ENCODE results near the gene KRT32.

KRT32 gene

GRCh38 chr17:41474863-41475262, 7.7 kb upstream of the KRT32 start:
- ChIA-PET CTCF (interaction anchor here (1.4 kb wide), 1 partner anchor 11 kb away, joined by 5 read pairs; no protein-coding TSS in a partner anchor), POLR2A (no interaction called here)
- DNase-seq (ENCODE audit: extremely low spot score), result no peak
- TF ChIP-seq, protein P1, sequence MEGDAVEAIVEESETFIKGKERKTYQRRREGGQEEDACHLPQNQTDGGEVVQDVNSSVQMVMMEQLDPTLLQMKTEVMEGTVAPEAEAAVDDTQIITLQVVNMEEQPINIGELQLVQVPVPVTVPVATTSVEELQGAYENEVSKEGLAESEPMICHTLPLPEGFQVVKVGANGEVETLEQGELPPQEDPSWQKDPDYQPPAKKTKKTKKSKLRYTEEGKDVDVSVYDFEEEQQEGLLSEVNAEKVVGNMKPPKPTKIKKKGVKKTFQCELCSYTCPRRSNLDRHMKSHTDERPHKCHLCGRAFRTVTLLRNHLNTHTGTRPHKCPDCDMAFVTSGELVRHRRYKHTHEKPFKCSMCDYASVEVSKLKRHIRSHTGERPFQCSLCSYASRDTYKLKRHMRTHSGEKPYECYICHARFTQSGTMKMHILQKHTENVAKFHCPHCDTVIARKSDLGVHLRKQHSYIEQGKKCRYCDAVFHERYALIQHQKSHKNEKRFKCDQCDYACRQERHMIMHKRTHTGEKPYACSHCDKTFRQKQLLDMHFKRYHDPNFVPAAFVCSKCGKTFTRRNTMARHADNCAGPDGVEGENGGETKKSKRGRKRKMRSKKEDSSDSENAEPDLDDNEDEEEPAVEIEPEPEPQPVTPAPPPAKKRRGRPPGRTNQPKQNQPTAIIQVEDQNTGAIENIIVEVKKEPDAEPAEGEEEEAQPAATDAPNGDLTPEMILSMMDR (IDR thresholded peaks at IDR 0.05; ENCODE audit: control extremely low read depth, extremely low read depth, low read depth, missing control alignments), result no peak

DNA sequence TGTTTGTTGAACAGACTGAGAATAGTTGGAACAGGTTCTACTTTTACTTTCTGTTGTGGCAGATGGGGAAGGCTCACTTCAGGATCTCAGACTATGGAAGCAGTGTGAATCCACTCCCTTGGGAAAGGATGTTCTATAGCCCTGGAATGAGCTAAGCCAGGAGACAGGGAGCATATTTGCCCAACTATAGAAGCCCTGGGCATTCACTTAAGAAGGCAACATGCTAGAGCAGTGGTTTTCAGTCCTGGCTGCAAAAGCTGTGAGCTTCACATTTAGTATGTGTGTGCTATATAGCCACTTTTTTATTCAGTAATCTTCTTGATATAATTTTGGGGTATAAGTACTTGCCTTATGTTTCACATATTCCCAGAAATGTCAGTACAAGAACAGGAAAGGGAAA, 1.2 kb upstream of the KRT32 start:
- CTCF ChIA-PET, result no interaction called here
- TF ChIP-seq, protein P1 (IDR thresholded peaks at IDR 0.05; ENCODE audit: control extremely low read depth, extremely low read depth, low read depth, missing control alignments), result no peak
- no peak for DNase-seq (ENCODE audit: extremely low spot score)
- POLR2A ChIA-PET, result no interaction called here

DNA sequence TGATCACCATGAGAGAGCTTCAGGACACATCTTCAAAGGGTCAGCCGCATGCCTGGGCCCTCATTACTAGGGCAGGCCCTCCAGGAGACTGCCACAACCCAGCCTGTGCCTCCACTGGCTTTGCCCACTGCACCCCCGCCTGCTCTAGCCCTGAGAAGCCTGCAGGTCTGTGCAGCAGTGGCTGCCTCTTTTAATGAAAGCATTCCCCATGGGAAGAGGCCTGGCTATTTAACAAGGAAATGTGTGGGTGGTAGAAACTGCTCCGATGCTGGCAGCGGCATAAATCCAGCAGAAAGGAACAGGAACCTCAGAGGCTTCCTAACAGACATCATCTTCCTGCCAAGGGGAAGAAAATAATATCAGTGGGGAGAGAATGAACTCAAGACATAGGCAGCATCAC, 375 bp upstream of the KRT32 start:
- ChIA-PET CTCF (interaction anchor here (1.9 kb wide), 1 partner anchor 10 kb away, joined by 5 read pairs; no protein-coding TSS in a partner anchor), POLR2A (no interaction called here)

GRCh38 chr17:41464682-41465081, 2.5 kb downstream of the KRT32 start:
- no peak for DNase-seq (ENCODE audit: extremely low spot score)
- CTCF ChIA-PET, result no interaction called here
- POLR2A ChIA-PET, result no interaction called here
- TF ChIP-seq, protein P1 (IDR thresholded peaks at IDR 0.05; ENCODE audit: control extremely low read depth, extremely low read depth, low read depth, missing control alignments), result no peak

More for the DNA sequence above, 375 bp upstream of the KRT32 start:
- TF ChIP-seq, protein P1 (IDR thresholded peaks at IDR 0.05; ENCODE audit: control extremely low read depth, extremely low read depth, low read depth, missing control alignments), result no peak
- no peak for DNase-seq (ENCODE audit: extremely low spot score)

GRCh38 chr17:41464173-41464572, 3.0 kb downstream of the KRT32 start:
- TF ChIP-seq, protein P1 (IDR thresholded peaks at IDR 0.05; ENCODE audit: control extremely low read depth, extremely low read depth, low read depth, missing control alignments), result no peak
- POLR2A ChIA-PET, result no interaction called here
- no peak for DNase-seq (ENCODE audit: extremely low spot score)
- CTCF ChIA-PET, result interaction anchor here (0.8 to 1.5 kb wide), 3 partner anchors 10 to 16 kb away, joined by 3 to 5 read pairs (median 3); no protein-coding TSS in a partner anchor

GRCh38 chr17:41463746-41464145, 3.4 kb downstream of the KRT32 start:
- no peak for DNase-seq (ENCODE audit: extremely low spot score)
- TF ChIP-seq, protein P1 (IDR thresholded peaks at IDR 0.05; ENCODE audit: control extremely low read depth, extremely low read depth, low read depth, missing control alignments), result no peak
- ChIA-PET CTCF (interaction anchor here (0.8 to 1.5 kb wide), 3 partner anchors 11 to 16 kb away, joined by 3 to 5 read pairs (median 3); no protein-coding TSS in a partner anchor), POLR2A (no interaction called here)

All from GM10248 (cell line).